HCT116 (cell line): ENCODE results near the gene CABP1. TPM values are rescaled to one million over a fixed set of nuclear protein-coding genes. Genes with fewer than 3 reads are reported as not detected.
"Not testable (repeated sequence)": the region's sequence is repeated elsewhere in the genome, so short reads cannot be mapped to it uniquely, and the experiment has no call there.

Experiments
- ATAC-seq: fragments of 200-7000 bp; cut with Tn5 transposase; 2 replicates; pipeline ENCODE4 v1.9.1; 2020; ENCODE audit warnings: mild to moderate bottlenecking, moderate library complexity
- BruUV-seq: library from RNA; stranded (reverse); fragments of 400-500 nt; replicated peaks from 2 replicates; lab custom pipeline; 2021; lab: Mats Ljungman, UMichigan
- CTCF ChIA-PET: fragments of 300-600 bp; sonication (Branson Sonifier 250); formaldehyde crosslinking; loops from one replicate; lab custom pipeline; 2021; ENCODE audit warnings: antibody characterized with exemption; lab: Charles Lee
- POLR2A ChIA-PET: fragments of 300-600, 350-600 bp; sonication (Branson Sonifier 250); formaldehyde crosslinking; loops from one replicate; lab custom pipeline; 2021; ENCODE audit warnings: antibody characterized with exemption; lab: Charles Lee
- RAD21 ChIA-PET, 2 experiments: fragments of 300-600 bp; sonication (Branson Sonifier 250); formaldehyde crosslinking; loops; one replicate each; lab custom pipeline; 2023; ENCODE audit warnings: low total read pairs in 2 of 2; ENCODE audit not compliant: uncharacterized antibody in 2 of 2, unreplicated experiment in 2 of 2, low non-redundant PET in 1 of 2; lab: Charles Lee
- DNase-seq: peaks from one replicate; pipeline ENCODE4 v3.0.0-alpha.2; 2010; ENCODE audit warnings: low read depth, low spot score
- H2AFZ ChIP-seq: fragments of 200-600 bp; shearing (Covaris generic), sonication (generic); 2 replicates; pipeline ENCODE4 v1.6.1; 2017; ENCODE audit warnings: low read depth, mixed run types, mixed read lengths, antibody characterized with exemption, low read length; ENCODE audit not compliant: poor library complexity, severe bottlenecking
- H3K27ac ChIP-seq: 2 replicates; pipeline ENCODE4 v1.5.1; 2012; ENCODE audit warnings: low read depth, low read length
- H3K27me3 ChIP-seq: fragments of 200-600 bp; sonication (generic); 2 replicates; pipeline ENCODE4 v1.6.1; 2016; ENCODE audit warnings: mixed run types, low read length, mixed read lengths; ENCODE audit not compliant: insufficient read depth
- H3K36me3 ChIP-seq, 2 experiments: fragments of 200-500 bp in 1 of 2; fragments of 200-600 bp in 1 of 2; sonication (Bioruptor generic) in 1 of 2; sonication (generic) in 1 of 2; 2 replicates each; pipeline versions ENCODE4 v1.5.1 to v1.6.1; 2014 to 2016; ENCODE audit warnings: low read length in 2 of 2, inconsistent platforms in 1 of 2, mixed read lengths in 1 of 2, mixed run types in 1 of 2; ENCODE audit not compliant: insufficient read depth in 2 of 2, control insufficient read depth in 1 of 2
- H3K4me1 ChIP-seq, 2 experiments: fragments of 200-600 bp in 1 of 2; sonication (generic) in 1 of 2; 2 replicates each; pipeline versions ENCODE4 v1.5.1 to v1.6.1; 2012 to 2017; ENCODE audit warnings: low read length in 2 of 2, inconsistent platforms in 1 of 2, mild to moderate bottlenecking in 1 of 2, mixed read lengths in 1 of 2, mixed run types in 1 of 2, moderate library complexity in 1 of 2; ENCODE audit not compliant: insufficient read depth in 2 of 2, control insufficient read depth in 1 of 2
- H3K4me2 ChIP-seq: fragments of 200-600 bp; sonication (generic); 2 replicates; pipeline ENCODE4 v1.6.1; 2017; ENCODE audit warnings: mixed run types, low read length, mixed read lengths
- H3K4me3 ChIP-seq, 2 experiments: fragments of 200-600 bp in 1 of 2; sonication (generic) in 1 of 2; replicated peaks in 1 of 2; 2 replicates each; pipeline ENCODE4 v1.5.1; 2011 to 2016; ENCODE audit warnings: low read length in 2 of 2, control low read depth in 1 of 2, low read depth in 1 of 2, mild to moderate bottlenecking in 1 of 2, mixed read lengths in 1 of 2, mixed run types in 1 of 2
- H3K79me2 ChIP-seq: fragments of 200-600 bp; sonication (generic); 2 replicates; pipeline ENCODE4 v1.6.1; 2017; ENCODE audit warnings: mild to moderate bottlenecking, mixed run types, low read length, moderate library complexity, mixed read lengths; ENCODE audit not compliant: insufficient read depth
- H3K9ac ChIP-seq: fragments of 200-600 bp; sonication (generic); 2 replicates; pipeline ENCODE4 v1.6.1; 2016; ENCODE audit warnings: low read length, mixed read lengths
- H3K9me2 ChIP-seq: fragments of 200-600 bp; sonication (generic), shearing (Covaris generic); 2 replicates; pipeline ENCODE4 v1.6.1; 2017; ENCODE audit warnings: mixed run types, mild to moderate bottlenecking, moderate library complexity; ENCODE audit not compliant: insufficient read depth
- H3K9me3 ChIP-seq, 2 experiments: fragments of 200-500 bp in 1 of 2; fragments of 200-600 bp in 1 of 2; sonication (Bioruptor generic) in 1 of 2; sonication (generic) in 1 of 2; 2 replicates each; pipeline ENCODE4 v1.6.1; 2014 to 2017; ENCODE audit warnings: low read length in 2 of 2, mixed read lengths in 2 of 2, inconsistent platforms in 1 of 2, low read depth in 1 of 2, mild to moderate bottlenecking in 1 of 2, mixed run types in 1 of 2, moderate library complexity in 1 of 2; ENCODE audit not compliant: control insufficient read depth in 1 of 2, insufficient read depth in 1 of 2
- H4K20me1 ChIP-seq: fragments of 200-600 bp; sonication (generic), shearing (Covaris generic); 2 replicates; pipeline ENCODE4 v1.6.1; 2017; ENCODE audit warnings: mixed run types, mild to moderate bottlenecking, moderate library complexity; ENCODE audit not compliant: insufficient read depth
- CEBPB ChIP-seq: IDR thresholded peaks from 2 replicates; pipeline ENCODE4 v1.6.1; 2012; ENCODE audit warnings: low read depth
- EZH2phosphoT487 ChIP-seq: fragments of 200-600 bp; IDR thresholded peaks from 2 replicates; pipeline ENCODE4 v1.6.1; 2018; ENCODE audit warnings: antibody characterized with exemption, borderline replicate concordance
- intact Hi-C: fragments of 100-400 bp; cut with micrococcal nuclease; formaldehyde crosslinking; loops from 2 replicates; pipeline ENCODE4 v1.10.0; 2022
- total RNA-seq: library from RNA; stranded (reverse); gene quantifications from one replicate; pipeline ENCODE4 v1.2.1, GENCODE V29; 2021; ENCODE audit not compliant: unreplicated experiment
- TF ChIP-seq, protein P1 (sequence below): IDR thresholded peaks from 2 replicates; pipeline ENCODE4 v1.6.1; 2011; ENCODE audit warnings: mild to moderate bottlenecking, low read length, moderate library complexity; ENCODE audit not compliant: insufficient replicate concordance; ENCODE audit errors: extremely low read depth

Gene CABP1
- total RNA-seq, 1 experiment from 2014 or later, result 0.84 TPM

DNA sequence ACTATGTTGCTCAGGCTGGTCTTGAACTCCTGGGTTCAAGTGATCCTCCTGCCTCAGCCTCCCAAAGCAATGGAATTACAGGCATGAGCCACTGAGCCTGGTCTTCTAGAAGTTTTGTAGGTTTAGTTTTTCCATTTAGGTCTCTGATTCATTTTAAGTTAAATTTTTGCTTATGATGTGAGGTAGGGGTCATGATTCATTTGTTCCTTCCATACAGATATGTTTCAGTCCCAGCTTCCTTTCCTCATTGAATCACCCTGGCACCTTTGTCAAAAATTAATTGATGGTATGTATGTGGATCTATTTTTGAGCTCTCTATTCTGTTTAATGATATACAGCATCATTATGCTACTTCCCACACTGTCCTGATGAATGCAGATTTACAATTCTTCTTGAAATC lies 25.6 kb upstream of the CABP1 start:
- BruUV-seq, result no TSS peak
- DNase-seq (no peak), ATAC-seq (no peak)
- H3K79me2 ChIP-seq, result no peaks in the 10 kb centered on the region
- H4K20me1 ChIP-seq, result no peaks in the 10 kb centered on the region
- no peak overlapping the region for H3K9ac ChIP-seq
- intact Hi-C loops, result no loop called here
- H3K4me1 ChIP-seq, result peaks cover 0 to 6% of the 10 kb centered on the region in 2 experiments; a peak in 2 of 4 replicates
- no peaks in the 10 kb centered on the region for H3K27me3 ChIP-seq
- no peaks in the 10 kb centered on the region for H3K9me2 ChIP-seq
- TF ChIP-seq EZH2phosphoT487 (no peak), CEBPB (no peak)
- TF ChIP-seq, protein P1, sequence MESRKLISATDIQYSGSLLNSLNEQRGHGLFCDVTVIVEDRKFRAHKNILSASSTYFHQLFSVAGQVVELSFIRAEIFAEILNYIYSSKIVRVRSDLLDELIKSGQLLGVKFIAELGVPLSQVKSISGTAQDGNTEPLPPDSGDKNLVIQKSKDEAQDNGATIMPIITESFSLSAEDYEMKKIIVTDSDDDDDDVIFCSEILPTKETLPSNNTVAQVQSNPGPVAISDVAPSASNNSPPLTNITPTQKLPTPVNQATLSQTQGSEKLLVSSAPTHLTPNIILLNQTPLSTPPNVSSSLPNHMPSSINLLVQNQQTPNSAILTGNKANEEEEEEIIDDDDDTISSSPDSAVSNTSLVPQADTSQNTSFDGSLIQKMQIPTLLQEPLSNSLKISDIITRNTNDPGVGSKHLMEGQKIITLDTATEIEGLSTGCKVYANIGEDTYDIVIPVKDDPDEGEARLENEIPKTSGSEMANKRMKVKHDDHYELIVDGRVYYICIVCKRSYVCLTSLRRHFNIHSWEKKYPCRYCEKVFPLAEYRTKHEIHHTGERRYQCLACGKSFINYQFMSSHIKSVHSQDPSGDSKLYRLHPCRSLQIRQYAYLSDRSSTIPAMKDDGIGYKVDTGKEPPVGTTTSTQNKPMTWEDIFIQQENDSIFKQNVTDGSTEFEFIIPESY, result no peak
- H2AFZ ChIP-seq, result no peak overlapping the region
- no peak overlapping the region for H3K4me2 ChIP-seq
- H3K27ac ChIP-seq, result no peak overlapping the region
- H3K9me3 ChIP-seq, result no peaks in the 10 kb centered on the region
- H3K36me3 ChIP-seq, result no peaks in the 10 kb centered on the region
- POLR2A ChIA-PET, result no interaction called here
- RAD21 ChIA-PET, result no interaction called here
- no peak overlapping the region for H3K4me3 ChIP-seq
- CTCF ChIA-PET, result no interaction called here

DNA sequence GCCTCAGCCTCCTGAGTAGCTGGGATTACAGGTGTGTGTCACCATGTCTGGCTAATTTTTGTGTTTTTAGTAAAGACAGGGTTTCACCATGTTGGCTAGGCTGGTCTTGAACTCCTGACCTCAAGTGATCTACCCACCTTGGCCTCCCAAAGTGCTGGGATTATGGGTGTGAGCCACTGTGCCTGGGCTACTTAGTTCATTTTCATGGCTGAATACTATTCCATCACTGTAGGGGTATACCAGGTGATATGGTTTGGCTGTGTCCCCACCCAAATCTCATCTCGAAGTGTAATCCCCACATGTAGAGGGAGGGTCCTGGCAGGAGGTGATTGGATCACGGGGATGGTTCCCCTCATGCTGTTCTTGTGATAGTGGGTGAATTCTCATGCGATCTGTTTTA lies 23.2 kb upstream of the CABP1 start:
- DNase-seq, H2AFZ ChIP-seq, H3K79me2 ChIP-seq, intact Hi-C loops, RAD21 ChIA-PET, H3K4me2 ChIP-seq, H3K4me3 ChIP-seq, H3K27ac ChIP-seq, H3K9ac ChIP-seq, ATAC-seq, H3K27me3 ChIP-seq, H3K36me3 ChIP-seq, H4K20me1 ChIP-seq, H3K9me2 ChIP-seq, BruUV-seq, POLR2A ChIA-PET, CTCF ChIA-PET, H3K9me3 ChIP-seq: not testable (repeated sequence)
- peaks cover 2 to 18% of the 10 kb centered on the region in 2 experiments; a peak in 2 of 4 replicates for H3K4me1 ChIP-seq

DNA sequence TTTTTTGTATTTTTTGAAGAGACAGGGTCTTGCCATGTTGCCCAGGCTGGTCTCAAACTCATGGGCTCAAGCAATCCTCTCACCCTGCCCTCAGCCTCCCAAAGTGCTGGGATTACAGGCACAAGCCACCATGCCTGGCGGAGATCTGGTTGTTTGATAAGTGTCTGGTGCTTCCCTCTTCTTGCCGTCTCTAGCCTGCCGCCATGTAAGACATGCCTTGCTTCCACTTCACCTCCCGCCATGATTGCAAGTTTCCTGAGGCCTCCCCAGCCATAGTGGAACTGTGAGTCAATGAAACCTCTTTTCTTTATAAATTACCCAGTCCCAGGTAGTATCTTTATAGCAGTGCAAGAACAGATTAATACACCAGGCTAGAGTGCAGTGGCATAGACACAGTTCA lies 22.7 kb upstream of the CABP1 start:
- H3K36me3 ChIP-seq, H4K20me1 ChIP-seq, intact Hi-C loops, H2AFZ ChIP-seq, CTCF ChIA-PET, H3K4me2 ChIP-seq, H3K9me2 ChIP-seq, ATAC-seq, H3K27me3 ChIP-seq, H3K79me2 ChIP-seq, POLR2A ChIA-PET, H3K4me3 ChIP-seq, DNase-seq, H3K9me3 ChIP-seq, BruUV-seq, RAD21 ChIA-PET, H3K9ac ChIP-seq, H3K27ac ChIP-seq: not testable (repeated sequence)
- peaks cover 2 to 18% of the 10 kb centered on the region in 2 experiments; a peak in 2 of 4 replicates for H3K4me1 ChIP-seq
